ENCODE data around the gene TPM4. TPM values are rescaled to one million over a fixed set of nuclear protein-coding genes. Genes with fewer than 3 reads are reported as not detected.

TPM4 gene
- total RNA-seq, 2 donors from 2014 or later, result 162 to 171 TPM

- H3K9me3 ChIP-seq, result no peaks in the 10 kb centered on the region
- DNase-seq, result no peak
- H3K4me3 ChIP-seq, result no peak overlapping the region
- peak overlapping the region in 1 of 4 donors; percentile 21 for H3K27ac ChIP-seq
- H3K27me3 ChIP-seq, result no peaks in the 10 kb centered on the region
- no peak for TF ChIP-seq POLR2A (IDR thresholded peaks at IDR 0.05)
- no peak for TF ChIP-seq CTCF (IDR thresholded peaks at IDR 0.05)
- intact Hi-C loops (cut with DNase I), result no loop called here
- peaks cover 15 to 29% of the 10 kb centered on the region in 2 donors for H3K36me3 ChIP-seq (replicated peaks in 1 of 2; ENCODE audit: insufficient read depth in 1 of 2, low read depth in 2 of 2)
- no peak for ATAC-seq
- 70 to 72% methylated on average over 10 of the region's 10 CpGs for WGBS, 2 donors
- peaks cover 21% of the 10 kb centered on the region for H3K4me1 ChIP-seq
Measured at GRCh38 chr19:16094360-16095070, 18.2 kb downstream of the TPM4 start.

- TF ChIP-seq CTCF (IDR thresholded peaks at IDR 0.05) (no peak), POLR2A (IDR thresholded peaks at IDR 0.05) (no peak)
- DNase-seq, result no peak
Measured at GRCh38 chr19:16095071-16095571, 18.8 kb downstream of the TPM4 start.

GRCh38 chr19:16096280-16096855 lies 20.1 kb downstream of the TPM4 start:
- Histone ChIP-seq H3K9me3 (no peaks in the 10 kb centered on the region), H3K4me1 (peaks cover 10% of the 10 kb centered on the region), H3K4me3 (no peak overlapping the region), H3K36me3 (replicated peaks in 1 of 2; ENCODE audit: insufficient read depth in 1 of 2, low read depth in 2 of 2) (peaks cover 11 to 23% of the 10 kb centered on the region in 2 donors), H3K27ac (peak overlapping the region in 1 of 4 donors; percentile 64), H3K27me3 (no peaks in the 10 kb centered on the region)
- intact Hi-C loops (cut with DNase I), result no loop called here
- DNase-seq (no peak), ATAC-seq (no peak)
- 87% methylated on average over 10 of the region's 10 CpGs for WGBS, 2 donors
- TF ChIP-seq CTCF (IDR thresholded peaks at IDR 0.05) (no peak), POLR2A (IDR thresholded peaks at IDR 0.05) (no peak)

More at GRCh38 chr19:16095071-16095571, 18.8 kb downstream of the TPM4 start:
- Histone ChIP-seq H3K27ac (peak overlapping the region in 1 of 4 donors; percentile 21), H3K9me3 (no peaks in the 10 kb centered on the region), H3K4me1 (peaks cover 16% of the 10 kb centered on the region), H3K36me3 (replicated peaks in 1 of 2; ENCODE audit: insufficient read depth in 1 of 2, low read depth in 2 of 2) (peaks cover 15 to 29% of the 10 kb centered on the region in 2 donors), H3K27me3 (no peaks in the 10 kb centered on the region), H3K4me3 (no peak overlapping the region)
- intact Hi-C loops (cut with DNase I), result no loop called here
- 79 to 90% methylated on average over 11 to 13 of the region's 13 CpGs for WGBS, 2 donors
- no peak for ATAC-seq

- Histone ChIP-seq H3K36me3 (replicated peaks in 1 of 2; ENCODE audit: insufficient read depth in 1 of 2, low read depth in 2 of 2) (peaks cover 6 to 17% of the 10 kb centered on the region in 2 donors), H3K27me3 (no peaks in the 10 kb centered on the region), H3K27ac (peak overlapping the region in 3 of 4 donors; percentile 0 to 64 (median 43)), H3K4me1 (peaks cover 23% of the 10 kb centered on the region), H3K9me3 (no peaks in the 10 kb centered on the region), H3K4me3 (no peak overlapping the region)
- TF ChIP-seq POLR2A (IDR thresholded peaks at IDR 0.05) (no peak), CTCF (IDR thresholded peaks at IDR 0.05) (no peak)
- no peak for ATAC-seq
- intact Hi-C loops (cut with DNase I), result no loop called here
- no peak for DNase-seq
- 71% methylated on average over 6 of the region's 6 CpGs for WGBS, 2 donors
Measured at GRCh38 chr19:16098416-16098768, 22.1 kb downstream of the TPM4 start.

Data from body of pancreas (tissue), 4 donors.